COLO668 (cell line): Measurements from ENCODE around the gene CAMSAP2.
A peak's percentile ranks its signal among the peaks of the same experiment; 100 is the strongest.
"Not testable (repeated sequence)": the region's sequence is repeated elsewhere in the genome, so short reads cannot be mapped to it uniquely, and the experiment has no call there.

Experiments
- DNase-seq: peaks from one replicate; lab custom pipeline; 2025; ENCODE audit not compliant: unreplicated experiment; lab: John Stamatoyannopoulos, UW

Gene CAMSAP2

DNA sequence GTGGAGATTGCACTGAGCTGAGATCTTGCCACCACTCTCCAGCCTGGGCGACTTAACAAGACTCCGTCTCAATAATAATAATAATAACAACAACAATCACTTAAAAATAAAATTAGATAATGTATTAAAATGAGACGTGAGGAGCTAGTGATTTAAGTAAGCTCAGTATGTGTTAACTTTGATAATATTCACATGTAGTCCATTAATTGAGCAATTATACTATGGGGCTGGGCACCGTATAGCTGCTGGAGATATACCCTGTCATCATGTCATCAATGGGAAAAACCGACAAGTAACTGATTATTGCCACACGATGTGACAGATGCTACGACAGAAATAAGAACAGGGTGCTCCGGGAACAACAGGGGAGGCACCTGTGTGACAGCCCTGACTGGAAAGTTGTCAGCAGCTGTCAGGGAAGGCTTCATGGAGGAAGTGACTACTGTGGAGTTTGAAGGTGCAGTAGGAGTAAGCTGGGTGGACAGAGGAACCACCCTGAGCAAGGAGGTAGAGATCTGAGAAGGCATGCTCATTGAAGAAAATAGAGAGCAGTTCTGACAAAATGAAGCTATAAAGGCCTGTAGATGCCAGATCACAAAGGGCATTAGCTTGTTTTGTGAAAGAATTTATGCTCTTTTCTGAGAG is 924 bp upstream of the CAMSAP2 start:
- no peak for DNase-seq

GRCh38 chr1:200738949-200739651 is 407 bp downstream of the CAMSAP2 start:
- DNase-seq, result peak; percentile 88

- DNase-seq, result peak; percentile 42
These were observed 1.2 kb downstream of the CAMSAP2 start for GRCh38 chr1:200739702-200740570.

DNA sequence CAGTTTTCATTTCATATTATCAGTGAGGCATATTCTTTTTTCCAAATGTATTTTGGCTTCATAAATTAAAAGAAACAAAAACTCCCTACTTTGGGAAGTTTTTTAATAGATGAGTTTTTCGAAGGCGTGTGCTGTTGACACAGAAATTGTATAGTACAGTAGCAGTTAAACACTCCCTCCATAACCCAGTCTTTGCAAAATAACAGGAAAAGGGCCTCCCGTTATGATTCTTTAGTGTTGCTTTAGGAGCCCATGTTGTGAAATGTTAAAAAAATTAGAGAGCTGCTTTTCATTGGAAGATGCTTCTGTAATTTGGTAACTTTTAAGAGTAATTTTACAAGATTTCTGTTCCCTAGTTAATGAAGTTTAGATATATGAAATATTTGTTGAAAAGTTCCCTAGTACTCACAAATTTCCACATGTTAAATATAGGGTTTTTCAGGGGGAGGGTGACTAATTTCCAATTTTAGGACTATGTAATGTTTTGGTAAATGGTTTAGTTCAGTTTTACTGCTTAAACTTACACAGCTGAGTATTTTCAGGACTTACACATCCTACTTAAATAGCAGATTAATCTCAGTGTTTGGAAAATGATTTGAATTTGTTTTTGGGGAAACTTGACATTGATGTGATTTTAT is 2.0 kb downstream of the CAMSAP2 start:
- DNase-seq, result no peak

GRCh38 chr1:200741551-200742207 is 3.0 kb downstream of the CAMSAP2 start:
- no peak for DNase-seq

DNA sequence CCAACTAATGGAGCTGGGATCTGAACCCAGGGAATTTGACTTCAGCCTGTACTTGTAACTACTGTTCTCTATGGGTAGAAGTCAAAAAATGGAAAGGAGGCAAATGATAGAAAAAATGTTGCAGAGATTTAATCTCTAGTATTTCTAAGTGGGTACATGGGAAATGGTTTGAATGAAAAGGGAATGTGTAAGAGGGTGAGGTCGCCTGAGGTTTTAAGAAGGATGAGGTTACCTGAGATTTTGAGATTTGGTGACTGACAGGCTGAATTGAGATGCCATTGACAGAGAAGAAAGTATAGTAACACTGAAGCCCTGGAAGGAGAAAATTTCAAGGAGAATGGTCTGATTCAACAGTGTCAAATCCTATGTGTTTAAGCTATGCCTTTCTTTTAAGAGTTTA is 5.5 kb downstream of the CAMSAP2 start:
- no peak for DNase-seq

DNA sequence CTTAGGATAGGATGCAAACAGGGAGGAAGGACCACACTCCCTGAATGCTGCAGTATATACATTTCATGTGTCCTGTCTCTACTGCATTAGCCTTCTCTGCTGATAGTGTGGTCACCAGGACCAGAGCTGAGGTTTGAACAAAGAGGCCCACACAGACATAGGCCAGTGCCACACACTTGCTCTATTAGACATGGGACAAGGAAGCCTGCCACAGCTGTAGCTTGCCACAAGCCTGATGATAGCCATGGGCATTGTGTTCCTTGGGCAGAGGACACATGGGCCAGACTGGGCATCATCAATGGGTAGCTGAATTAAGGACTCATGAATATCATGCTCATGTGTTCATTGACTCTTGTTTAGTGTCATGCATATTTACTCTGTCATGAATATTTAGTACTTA is 10.4 kb downstream of the CAMSAP2 start:
- DNase-seq, result no peak

- DNase-seq, result not testable (repeated sequence)
These were observed 12.1 kb downstream of the CAMSAP2 start for GRCh38 chr1:200750749-200751148.

- no peak for DNase-seq
These were observed 13.0 kb downstream of the CAMSAP2 start for GRCh38 chr1:200751717-200752116.

DNA sequence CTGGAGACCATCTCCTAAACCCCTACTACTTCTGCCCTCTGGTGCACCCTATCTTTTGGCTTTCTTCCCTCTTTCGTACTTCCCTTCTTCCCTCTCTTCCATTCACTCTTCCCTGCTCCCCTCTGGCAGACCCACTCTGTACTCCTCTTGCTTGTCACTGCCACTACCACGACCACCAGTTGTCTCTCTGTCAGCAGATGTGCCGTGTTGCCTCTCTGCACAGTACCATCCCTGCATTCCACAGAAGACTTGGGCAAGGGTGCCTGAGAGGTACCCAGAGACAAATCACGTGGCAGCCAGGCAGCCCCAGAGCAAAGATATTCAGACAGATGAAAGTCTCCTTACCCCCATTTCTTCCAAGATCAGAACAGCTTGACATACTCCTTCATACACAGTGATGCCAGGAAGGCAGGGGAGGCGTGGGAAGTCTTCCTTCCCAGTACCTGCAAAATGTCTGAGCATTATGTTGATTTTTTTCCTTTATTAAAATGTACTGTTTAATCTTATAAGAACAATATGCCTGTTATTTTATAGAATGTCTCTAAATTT is 15.0 kb downstream of the CAMSAP2 start:
- DNase-seq, result no peak

DNA sequence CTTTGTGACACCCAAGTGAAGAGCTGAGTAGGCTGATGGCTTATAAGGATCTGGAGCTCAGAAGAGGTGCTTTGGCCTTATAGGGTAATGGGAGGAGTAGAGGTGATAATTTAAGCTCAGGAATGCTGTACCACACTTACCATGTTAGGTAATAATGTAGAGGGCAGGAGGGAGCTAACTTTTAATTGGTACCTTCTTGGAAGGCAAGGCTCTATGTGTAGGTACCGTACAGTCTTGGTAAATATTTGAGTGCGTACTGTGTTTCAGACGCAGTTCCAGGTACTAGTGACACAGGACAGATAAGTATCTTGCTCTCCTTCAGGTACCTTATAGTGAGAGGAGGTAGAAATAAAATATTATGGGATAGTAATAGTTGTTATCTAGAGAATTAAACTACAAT is 16.8 kb downstream of the CAMSAP2 start:
- DNase-seq, result no peak

- DNase-seq, result no peak
These were observed 23.4 kb downstream of the CAMSAP2 start for GRCh38 chr1:200762089-200762488.

GRCh38 chr1:200767321-200767720 is 28.6 kb downstream of the CAMSAP2 start:
- DNase-seq, result no peak

DNA sequence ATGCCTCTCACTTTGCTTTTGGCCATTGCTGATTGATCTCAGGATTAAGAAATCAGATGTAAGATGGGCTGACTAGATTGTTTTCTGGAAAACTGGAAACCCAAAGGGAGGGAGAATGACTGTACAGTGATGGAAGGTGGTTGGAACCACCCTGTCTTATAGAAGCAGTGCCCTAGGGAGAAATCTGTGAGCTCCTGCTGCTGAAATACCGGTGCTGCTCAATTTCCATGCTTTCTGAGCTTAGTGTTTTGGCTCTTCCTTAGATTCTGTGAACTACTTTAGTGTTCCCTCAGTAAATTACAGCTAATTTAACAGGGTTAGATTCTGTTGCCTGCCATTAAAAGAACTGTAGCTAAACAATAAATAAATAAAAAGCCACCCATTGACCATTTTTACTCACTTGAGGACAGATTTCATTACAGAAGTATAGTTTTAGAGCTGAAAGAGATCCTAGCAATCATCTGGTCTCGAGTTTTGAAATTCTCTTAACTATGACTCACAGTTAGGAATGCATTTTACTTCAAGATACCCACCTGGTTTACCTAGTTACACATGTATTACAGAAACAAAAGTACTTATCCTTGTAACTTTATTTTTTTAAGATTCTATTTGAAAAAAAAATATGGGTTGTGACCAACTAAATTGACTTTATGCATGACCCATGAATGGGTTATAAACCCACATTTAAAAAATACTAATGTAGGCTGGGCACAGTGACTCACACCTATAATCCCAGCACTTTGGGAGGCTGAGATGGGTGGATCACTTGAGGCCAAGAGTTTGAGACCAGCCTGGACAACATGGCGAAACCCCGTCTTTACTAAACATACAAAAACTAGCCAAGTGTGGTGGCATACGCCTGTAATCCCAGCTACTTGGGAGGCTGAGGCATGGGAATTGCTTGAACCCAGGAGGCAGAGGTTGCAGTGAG is 33.2 kb downstream of the CAMSAP2 start:
- DNase-seq, result no peak

GRCh38 chr1:200774311-200774710 is 35.6 kb downstream of the CAMSAP2 start:
- DNase-seq, result no peak

GRCh38 chr1:200774735-200775444 is 36.2 kb downstream of the CAMSAP2 start:
- DNase-seq, result no peak

- no peak for DNase-seq
These were observed 37.2 kb downstream of the CAMSAP2 start for GRCh38 chr1:200775850-200776249.

- DNase-seq, result no peak
These were observed 38.3 kb downstream of the CAMSAP2 start for GRCh38 chr1:200776949-200777348.

DNA sequence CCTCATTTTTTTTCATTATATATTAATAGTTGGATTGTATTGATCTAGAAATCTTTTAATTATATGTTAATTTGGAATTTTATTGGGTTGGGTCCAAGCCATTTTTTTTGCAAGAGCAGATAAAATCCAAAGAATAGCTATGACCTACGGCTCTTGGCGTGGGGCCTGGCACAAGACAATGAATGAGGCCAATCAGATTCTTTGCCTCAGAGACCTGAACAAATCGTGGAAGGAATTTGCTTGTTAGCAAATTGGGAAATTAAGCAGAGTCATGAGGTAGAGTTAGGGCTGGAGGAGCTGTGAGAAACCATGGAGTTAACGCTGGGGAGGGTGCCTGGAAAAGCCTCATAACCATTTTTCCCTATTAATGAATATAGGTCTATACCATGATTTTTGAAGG is 40.1 kb downstream of the CAMSAP2 start:
- DNase-seq, result no peak
